Tibial nerve (tissue), 4 donors: ENCODE data around the gene CRYGN. TPM values are rescaled to one million over a fixed set of nuclear protein-coding genes. Genes with fewer than 3 reads are reported as not detected.

Source experiments
- DNase-seq, 2 donors: peaks; one replicate each; pipeline ENCODE4 v3.0.0-alpha.2; 2019; ENCODE audit warnings: low spot score in 2 of 2
- H3K27ac ChIP-seq, 4 donors: fragments of 200-600 bp; sonication (generic) in 3 of 4; one replicate each; pipeline ENCODE4 v1.5.1; 2017 to 2019; ENCODE audit warnings: mild to moderate bottlenecking in 1 of 4
- H3K27me3 ChIP-seq, 2 donors: fragments of 200-600 bp; sonication (generic) in 1 of 2; one replicate each; pipeline versions ENCODE4 v1.5.1 to v1.6.0; 2017 to 2019
- H3K36me3 ChIP-seq, 3 donors: fragments of 200-600 bp; sonication (generic); one replicate each; pipeline ENCODE4 v1.5.1; 2018 to 2019
- H3K4me1 ChIP-seq, 4 donors: fragments of 200-600 bp; sonication (generic) in 3 of 4; one replicate each; pipeline ENCODE4 v1.5.1; 2017 to 2019
- H3K4me3 ChIP-seq, 4 donors: fragments of 200-600 bp; sonication (generic) in 3 of 4; one replicate each; pipeline ENCODE4 v1.5.1; 2017 to 2019; ENCODE audit warnings: mild to moderate bottlenecking in 1 of 4, moderate library complexity in 1 of 4
- H3K9me3 ChIP-seq, 4 donors: fragments of 200-600 bp; sonication (generic) in 3 of 4; one replicate each; pipeline ENCODE4 v1.5.1; 2017 to 2019
- CTCF ChIP-seq, 5 experiments: fragments of 200-600 bp in 3 of 5; fragments of 450-650 bp in 2 of 5; sonication (generic) in 3 of 5; IDR thresholded peaks; one replicate each; pipeline ENCODE4 v1.5.1; 2016 to 2019; ENCODE audit warnings: antibody characterized with exemption in 5 of 5, mild to moderate bottlenecking in 3 of 5, moderate library complexity in 2 of 5
- EP300 ChIP-seq, 2 donors: sonication (generic); formaldehyde crosslinking; IDR thresholded peaks; one replicate each; pipeline ENCODE4 v1.6.1; 2017; ENCODE audit warnings: antibody characterized with exemption in 2 of 2, mild to moderate bottlenecking in 1 of 2
- POLR2A ChIP-seq, 2 donors: fragments of 450-650 bp; IDR thresholded peaks; one replicate each; pipeline ENCODE4 v1.6.1; 2017; ENCODE audit warnings: antibody characterized with exemption in 2 of 2, mild to moderate bottlenecking in 2 of 2, moderate library complexity in 2 of 2
- WGBS, 2 donors: methylation state at CpG; one replicate each; pipeline ENCODE4 v1.1.5; 2018; 5-methylcytosine and 5-hydroxymethylcytosine counted together
- total RNA-seq, 4 donors: library from RNA; depleted of rRNA; stranded (reverse); fragments of >200 nt; gene quantifications; one replicate each; pipeline ENCODE4 v1.1.0, GENCODE V29; 2016

Gene CRYGN
- total RNA-seq, 4 donors from 2014 or later, result 0.59 to 1.5 (median 0.87) TPM; not detected in 1

- WGBS, 2 donors, result 71 to 80% methylated on average over 7 of the region's 7 CpGs
- Histone ChIP-seq H3K36me3 (peaks cover 0 to 55% (median 0%) of the 10 kb centered on the region in 3 donors), H3K27me3 (no peaks in the 10 kb centered on the region), H3K4me3 (no peak overlapping the region), H3K9me3 (no peaks in the 10 kb centered on the region), H3K27ac (peak overlapping the region in 1 of 4 donors; percentile 45), H3K4me1 (peaks cover 0 to 54% (median 14%) of the 10 kb centered on the region in 4 donors)
- no peak for TF ChIP-seq POLR2A (IDR thresholded peaks at IDR 0.05)
- TF ChIP-seq EP300 (IDR thresholded peaks at IDR 0.05), result no peak
- no peak for TF ChIP-seq CTCF (IDR thresholded peaks at IDR 0.05)
- DNase-seq, result no peak
These were observed 45.2 kb upstream of the CRYGN start for GRCh38 chr7:151484971-151485707.

GRCh38 chr7:151483711-151483983 lies 43.7 kb upstream of the CRYGN start:
- no peaks in the 10 kb centered on the region for H3K27me3 ChIP-seq
- peaks cover 0 to 39% (median 9%) of the 10 kb centered on the region in 4 donors for H3K4me1 ChIP-seq
- H3K36me3 ChIP-seq, result peaks cover 0 to 48% (median 0%) of the 10 kb centered on the region in 3 donors
- no peak overlapping the region for H3K4me3 ChIP-seq
- 45 to 56% methylated on average over 1 of the region's 1 CpG for WGBS, 2 donors
- no peak for TF ChIP-seq CTCF (IDR thresholded peaks at IDR 0.05)
- no peak for TF ChIP-seq EP300 (IDR thresholded peaks at IDR 0.05)
- no peak for TF ChIP-seq POLR2A (IDR thresholded peaks at IDR 0.05)
- peak overlapping the region in 1 of 4 donors; percentile 26 for H3K27ac ChIP-seq
- DNase-seq, result no peak
- H3K9me3 ChIP-seq, result no peaks in the 10 kb centered on the region

GRCh38 chr7:151482883-151483710 lies 43.2 kb upstream of the CRYGN start:
- peaks cover 0 to 33% (median 9%) of the 10 kb centered on the region in 4 donors for H3K4me1 ChIP-seq

GRCh38 chr7:151481650-151482505 lies 41.9 kb upstream of the CRYGN start:
- Histone ChIP-seq H3K4me1 (peaks cover 0 to 23% (median 4%) of the 10 kb centered on the region in 4 donors), H3K4me3 (no peak overlapping the region), H3K36me3 (peaks cover 0 to 48% (median 0%) of the 10 kb centered on the region in 3 donors), H3K27me3 (no peaks in the 10 kb centered on the region), H3K9me3 (no peaks in the 10 kb centered on the region), H3K27ac (no peak overlapping the region)
- 78 to 83% methylated on average over 4 of the region's 4 CpGs for WGBS, 2 donors
- TF ChIP-seq POLR2A (IDR thresholded peaks at IDR 0.05) (no peak), CTCF (IDR thresholded peaks at IDR 0.05) (no peak), EP300 (IDR thresholded peaks at IDR 0.05) (no peak)
- DNase-seq, result no peak

More at GRCh38 chr7:151482883-151483710, 43.2 kb upstream of the CRYGN start:
- Histone ChIP-seq H3K9me3 (no peaks in the 10 kb centered on the region), H3K27ac (peak overlapping the region in 1 of 4 donors; percentile 8), H3K4me3 (no peak overlapping the region), H3K27me3 (no peaks in the 10 kb centered on the region), H3K36me3 (peaks cover 0 to 52% (median 0%) of the 10 kb centered on the region in 3 donors)
- 86 to 87% methylated on average over 8 of the region's 8 CpGs for WGBS, 2 donors
- no peak for DNase-seq
- TF ChIP-seq EP300 (IDR thresholded peaks at IDR 0.05), result no peak
- no peak for TF ChIP-seq CTCF (IDR thresholded peaks at IDR 0.05)
- no peak for TF ChIP-seq POLR2A (IDR thresholded peaks at IDR 0.05)
